Sigmoid colon (tissue), 4 donors: ENCODE measurements around the gene S100A7A.

Experiments used
- CTCF ChIP-seq, 4 experiments: fragments of 450-650 bp in 3 of 4; fragments of 200-600 bp in 1 of 4; IDR thresholded peaks; one replicate each; pipeline ENCODE4 v1.5.1; 2016 to 2019; ENCODE audit warnings: antibody characterized with exemption in 4 of 4, mild to moderate bottlenecking in 3 of 4, moderate library complexity in 2 of 4
- POLR2A ChIP-seq, 2 donors: fragments of 450-650 bp; IDR thresholded peaks; one replicate each; pipeline ENCODE4 v1.6.1; 2016; ENCODE audit warnings: antibody characterized with exemption in 2 of 2, mild to moderate bottlenecking in 2 of 2, moderate library complexity in 2 of 2
- POLR2AphosphoS5 ChIP-seq, 4 donors: sonication (generic); formaldehyde crosslinking; IDR thresholded peaks; one replicate each; pipeline ENCODE4 v1.6.1; 2017; ENCODE audit warnings: antibody characterized with exemption in 4 of 4

GRCh38 chr1:153438599-153438998, 22.3 kb downstream of the S100A7A start:
- no peak for TF ChIP-seq CTCF (IDR thresholded peaks at IDR 0.05)
- no peak for TF ChIP-seq POLR2AphosphoS5 (IDR thresholded peaks at IDR 0.05)
- TF ChIP-seq POLR2A (IDR thresholded peaks at IDR 0.05) = no peak
